HUES6 (cell line): ENCODE measurements around the gene RNF39.
"Not testable (repeated sequence)": the region's sequence is repeated elsewhere in the genome, so short reads cannot be mapped to it uniquely, and the experiment has no call there.

ENCODE experiments used
- H3K27ac ChIP-seq: 2 replicates; pipeline ENCODE4 v1.7.0; 2013; ENCODE audit warnings: low read depth, mild to moderate bottlenecking, low read length, inconsistent platforms
- H3K27me3 ChIP-seq: 2 replicates; pipeline ENCODE4 v1.6.1; 2013; ENCODE audit warnings: low read length; ENCODE audit not compliant: control insufficient read depth, insufficient read depth
- H3K36me3 ChIP-seq: 2 replicates; pipeline ENCODE4 v1.6.1; 2013; ENCODE audit warnings: low read length; ENCODE audit not compliant: control insufficient read depth, insufficient read depth
- H3K4me1 ChIP-seq: 2 replicates; pipeline ENCODE4 v1.6.1; 2013; ENCODE audit warnings: low read length; ENCODE audit not compliant: control insufficient read depth, insufficient read depth
- H3K4me3 ChIP-seq: 2 replicates; pipeline ENCODE4 v1.5.1; 2013; ENCODE audit warnings: low read depth, low read length
- H3K9ac ChIP-seq: one replicate; pipeline ENCODE4 v1.6.1; 2013; ENCODE audit warnings: mild to moderate bottlenecking, low read length
- H3K9me3 ChIP-seq: 2 replicates; pipeline ENCODE4 v1.6.1; 2013; ENCODE audit warnings: low read depth, low read length; ENCODE audit not compliant: control insufficient read depth, insufficient read depth

The RNF39 gene

DNA sequence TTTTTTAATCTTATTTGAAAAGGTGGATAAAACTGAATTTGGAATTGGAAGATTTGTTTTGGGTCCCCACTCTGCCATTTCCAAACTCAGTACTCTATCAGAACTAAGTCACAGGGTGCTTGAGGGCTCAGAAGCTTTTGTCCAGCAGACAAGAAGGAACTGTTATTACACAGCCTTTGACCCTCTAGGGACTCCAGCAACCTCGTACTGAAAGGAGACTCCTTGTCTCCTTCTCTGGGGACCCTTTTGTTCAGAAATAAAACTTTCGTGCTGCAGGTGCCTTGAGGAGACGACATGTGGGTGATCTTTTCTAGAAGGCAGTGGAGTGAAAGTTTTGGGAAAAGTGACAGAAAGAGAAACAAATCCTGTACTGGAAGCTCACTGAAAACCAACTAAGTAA, 21.9 kb downstream of the RNF39 start:
- H3K9ac ChIP-seq: no peak overlapping the region
- H3K27ac ChIP-seq: no peak overlapping the region
- H3K9me3 ChIP-seq: no peaks in the 10 kb centered on the region
- H3K4me3 ChIP-seq: no peak overlapping the region
- peaks cover 12% of the 10 kb centered on the region; the same call in 1 of the 2 replicates for H3K36me3 ChIP-seq
- no peaks in the 10 kb centered on the region for H3K27me3 ChIP-seq
- H3K4me1 ChIP-seq: no peaks in the 10 kb centered on the region

DNA sequence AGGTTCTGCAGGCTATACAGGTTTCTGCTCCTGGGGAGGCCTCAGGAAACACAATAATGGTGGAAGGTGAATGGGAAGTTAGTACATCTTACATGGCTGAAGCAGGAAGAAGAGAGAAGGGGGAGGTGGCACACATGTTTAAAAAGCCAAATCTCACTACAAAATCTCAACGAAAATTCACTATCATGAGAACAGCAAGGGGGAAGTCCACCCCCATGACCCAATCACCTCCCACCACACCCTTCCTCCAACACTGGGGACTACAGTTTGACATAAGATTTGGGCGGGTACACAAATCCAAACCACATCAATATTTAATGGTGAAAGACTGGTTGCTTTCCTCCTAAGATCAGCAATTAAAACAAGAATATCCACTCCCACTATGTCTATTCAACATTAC, 28.3 kb downstream of the RNF39 start:
- Histone ChIP-seq H3K4me1 (no peaks in the 10 kb centered on the region), H3K36me3 (no peaks in the 10 kb centered on the region), H3K27me3 (no peaks in the 10 kb centered on the region), H3K9ac (no peak overlapping the region), H3K4me3 (no peak overlapping the region), H3K27ac (no peak overlapping the region), H3K9me3 (no peaks in the 10 kb centered on the region)

DNA sequence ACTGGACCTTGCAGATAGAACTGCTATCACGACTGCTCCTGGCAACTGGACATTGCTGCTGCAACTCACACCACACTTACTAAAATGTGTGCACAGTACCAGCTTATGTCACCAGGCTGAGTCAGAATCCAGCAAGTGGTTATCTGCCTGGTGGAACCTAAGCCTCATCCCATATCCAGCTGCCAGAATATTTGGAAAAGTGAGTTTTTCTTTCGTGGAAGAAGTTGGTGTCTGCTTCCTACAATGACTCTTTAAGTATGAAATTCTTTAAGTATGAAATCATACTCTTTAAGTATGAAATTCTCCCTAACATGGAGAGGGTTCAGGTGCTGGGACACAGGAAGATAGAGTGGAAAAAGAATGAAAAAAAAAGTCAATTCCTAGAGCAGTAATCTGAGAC, 30.9 kb downstream of the RNF39 start:
- Histone ChIP-seq H3K9me3 (no peaks in the 10 kb centered on the region), H3K36me3 (no peaks in the 10 kb centered on the region), H3K27ac (no peak overlapping the region), H3K4me3 (no peak overlapping the region), H3K27me3 (no peaks in the 10 kb centered on the region), H3K4me1 (no peaks in the 10 kb centered on the region), H3K9ac (no peak overlapping the region)

DNA sequence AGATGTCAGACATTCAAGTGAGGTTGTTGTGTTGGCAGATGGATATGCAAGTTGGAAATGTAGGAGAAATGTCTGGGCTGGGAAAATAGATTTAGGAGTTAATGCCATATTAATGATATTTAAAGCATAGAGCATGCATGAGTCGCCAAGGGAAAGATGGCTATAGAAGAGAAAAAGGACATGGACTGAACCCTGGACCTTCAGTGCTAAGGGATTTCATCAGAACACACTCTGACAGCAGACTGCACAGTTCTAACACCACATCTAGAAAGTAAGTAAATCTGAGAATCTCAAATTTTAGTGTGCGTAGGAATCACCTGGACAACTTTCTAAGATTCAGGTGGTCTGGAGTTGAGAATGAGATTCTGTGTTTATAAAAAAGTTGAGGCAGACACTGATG, 31.8 kb downstream of the RNF39 start:
- no peaks in the 10 kb centered on the region for H3K36me3 ChIP-seq
- no peaks in the 10 kb centered on the region for H3K4me1 ChIP-seq
- no peaks in the 10 kb centered on the region for H3K27me3 ChIP-seq
- no peak overlapping the region for H3K4me3 ChIP-seq
- no peak overlapping the region for H3K9ac ChIP-seq
- no peaks in the 10 kb centered on the region for H3K9me3 ChIP-seq
- H3K27ac ChIP-seq: no peak overlapping the region

DNA sequence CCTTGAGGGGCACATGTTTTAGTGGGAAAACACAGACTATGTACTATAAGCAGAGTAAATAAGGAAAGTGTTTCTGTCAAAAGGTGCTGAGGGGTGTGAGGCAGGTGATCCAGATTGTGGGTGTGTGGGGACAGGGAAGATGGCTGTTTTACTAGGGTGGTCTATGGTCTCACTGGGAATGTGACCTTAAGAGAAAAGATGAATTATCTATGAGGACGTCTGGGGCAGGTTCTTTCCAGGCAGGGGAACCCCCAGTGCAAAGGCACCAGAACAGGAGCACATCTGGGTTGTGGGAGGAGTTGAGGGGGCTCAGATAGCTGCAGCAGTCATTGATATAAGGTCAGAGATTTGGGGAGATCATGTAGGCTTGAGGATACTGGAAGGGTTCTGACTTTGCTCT, 32.7 kb downstream of the RNF39 start:
- H3K4me1 ChIP-seq: no peaks in the 10 kb centered on the region
- no peak overlapping the region for H3K4me3 ChIP-seq
- H3K9me3 ChIP-seq: no peaks in the 10 kb centered on the region
- H3K27me3 ChIP-seq: no peaks in the 10 kb centered on the region
- no peak overlapping the region for H3K9ac ChIP-seq
- no peaks in the 10 kb centered on the region for H3K36me3 ChIP-seq
- H3K27ac ChIP-seq: no peak overlapping the region

DNA sequence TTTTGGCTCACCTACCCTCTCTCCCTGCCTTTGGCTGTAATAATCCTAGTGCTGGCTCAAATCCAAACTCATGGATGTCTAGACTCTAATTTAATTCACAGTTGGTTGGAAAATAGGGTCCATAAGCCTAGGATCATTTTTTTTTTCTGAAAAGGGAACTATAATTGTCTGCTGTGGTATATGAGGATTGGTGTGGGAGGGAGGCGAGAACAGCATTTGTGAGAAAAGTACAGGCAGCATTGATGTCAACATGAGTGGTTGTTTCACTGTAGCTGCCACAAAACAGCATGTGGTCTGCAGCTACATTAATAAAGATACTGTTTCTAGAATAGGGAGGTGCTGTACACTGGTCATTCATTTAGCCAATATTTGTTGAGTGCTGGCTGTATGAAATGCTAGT, 33.1 kb downstream of the RNF39 start:
- Histone ChIP-seq H3K9me3 (no peaks in the 10 kb centered on the region), H3K4me3 (no peak overlapping the region), H3K36me3 (no peaks in the 10 kb centered on the region), H3K27me3 (no peaks in the 10 kb centered on the region), H3K9ac (no peak overlapping the region), H3K27ac (no peak overlapping the region), H3K4me1 (no peaks in the 10 kb centered on the region)

DNA sequence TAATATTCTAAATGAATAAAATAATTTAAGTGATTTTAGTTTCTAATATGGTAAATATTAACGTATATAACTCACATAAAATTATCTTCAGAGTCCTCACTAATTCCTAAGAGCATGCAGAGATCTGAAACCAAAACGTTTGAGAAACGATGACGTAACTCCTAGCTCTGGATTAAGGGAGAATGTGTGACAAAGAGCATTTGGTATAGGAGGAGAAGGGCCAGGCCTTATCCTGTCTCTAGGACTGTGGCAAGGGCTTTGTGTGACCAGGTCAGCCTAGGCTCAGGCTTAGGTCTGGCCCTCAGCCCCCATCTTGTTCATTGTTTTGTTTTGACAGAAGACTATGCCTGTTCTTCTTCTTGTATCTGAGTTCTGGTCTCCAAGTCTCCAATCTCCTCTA, 33.7 kb downstream of the RNF39 start:
- Histone ChIP-seq H3K4me3 (no peak overlapping the region), H3K27me3 (no peaks in the 10 kb centered on the region), H3K27ac (no peak overlapping the region)

DNA sequence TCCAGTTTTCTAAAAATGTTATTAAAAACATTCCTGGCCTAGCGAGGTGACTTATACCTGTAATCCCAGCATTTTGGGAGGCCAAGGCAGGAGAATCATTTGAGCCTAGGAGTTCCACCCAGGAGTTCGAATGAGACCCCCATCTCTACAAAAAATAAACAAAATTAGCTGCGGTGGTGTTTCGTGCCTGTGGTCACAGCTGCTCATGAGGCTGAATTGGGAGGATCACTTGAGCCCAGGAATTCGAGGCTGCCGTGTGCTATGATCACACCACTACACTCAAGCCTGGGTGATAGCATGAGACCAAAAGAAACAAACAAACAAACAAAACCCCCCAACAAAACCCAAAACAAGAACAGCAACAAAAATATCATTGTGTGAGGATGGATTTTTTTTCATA, 34.3 kb downstream of the RNF39 start:
- no peaks in the 10 kb centered on the region for H3K27me3 ChIP-seq
- H3K9me3 ChIP-seq: no peaks in the 10 kb centered on the region
- no peak overlapping the region for H3K9ac ChIP-seq

More for the DNA sequence above, 33.7 kb downstream of the RNF39 start:
- no peaks in the 10 kb centered on the region for H3K4me1 ChIP-seq
- H3K9me3 ChIP-seq: no peaks in the 10 kb centered on the region
- H3K9ac ChIP-seq: no peak overlapping the region
- H3K36me3 ChIP-seq: no peaks in the 10 kb centered on the region

DNA sequence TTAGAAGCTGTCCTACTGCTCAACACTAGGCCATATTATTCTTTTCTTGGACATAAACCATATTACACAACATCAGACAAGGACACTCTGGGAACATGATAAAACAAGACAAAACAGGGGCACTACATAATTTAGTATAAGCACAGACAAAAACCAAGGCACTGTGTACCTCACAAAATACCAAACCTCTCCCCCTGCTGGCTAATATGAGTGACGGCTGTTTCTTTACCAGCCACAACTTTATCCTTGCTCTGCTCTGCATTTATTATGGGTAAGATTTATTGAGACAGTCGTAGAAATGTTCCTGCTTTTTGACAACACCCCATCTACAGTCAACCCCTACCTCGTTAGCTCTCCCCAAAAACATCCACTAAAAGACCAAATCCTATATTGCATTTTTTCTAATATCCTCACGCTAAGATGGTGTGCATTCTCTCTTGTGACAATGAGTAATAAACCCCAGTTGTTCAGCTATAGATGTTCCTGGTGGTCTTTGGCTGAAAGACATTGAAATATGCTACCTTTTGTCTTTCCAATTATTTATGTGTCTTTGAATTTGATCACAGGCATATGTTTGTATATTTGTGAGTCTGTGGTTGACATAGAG, 38.3 kb downstream of the RNF39 start:
- no peaks in the 10 kb centered on the region for H3K4me1 ChIP-seq
- no peak overlapping the region for H3K27ac ChIP-seq
- H3K27me3 ChIP-seq: no peaks in the 10 kb centered on the region
- H3K36me3 ChIP-seq: no peaks in the 10 kb centered on the region
- no peaks in the 10 kb centered on the region for H3K9me3 ChIP-seq
- no peak overlapping the region for H3K4me3 ChIP-seq
- no peak overlapping the region for H3K9ac ChIP-seq

More for the DNA sequence above, 34.3 kb downstream of the RNF39 start:
- no peak overlapping the region for H3K27ac ChIP-seq
- H3K4me1 ChIP-seq: no peaks in the 10 kb centered on the region
- no peaks in the 10 kb centered on the region for H3K36me3 ChIP-seq
- no peak overlapping the region for H3K4me3 ChIP-seq

DNA sequence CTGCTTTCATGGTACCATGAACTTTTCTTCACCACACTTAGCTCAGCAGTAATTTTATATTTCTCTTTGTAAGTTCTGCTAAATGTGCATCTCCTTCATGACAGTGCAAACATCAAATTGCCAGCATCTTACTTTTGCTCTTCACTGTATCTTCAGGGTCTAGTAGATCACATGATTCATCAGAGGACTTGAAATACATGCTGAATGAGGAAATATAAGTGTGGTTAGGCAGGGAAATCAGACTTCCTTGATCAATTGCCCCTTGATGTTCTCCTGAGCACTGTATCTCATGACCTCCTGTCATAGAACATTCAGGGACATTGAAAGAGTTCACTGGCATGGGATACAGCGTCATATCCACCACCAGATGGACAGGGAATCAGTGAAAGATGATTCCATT, 39.8 kb downstream of the RNF39 start:
- H3K9ac ChIP-seq: no peak overlapping the region
- H3K27me3 ChIP-seq: no peaks in the 10 kb centered on the region
- H3K9me3 ChIP-seq: no peaks in the 10 kb centered on the region
- no peaks in the 10 kb centered on the region; the same call in 1 of the 2 replicates for H3K36me3 ChIP-seq
- H3K27ac ChIP-seq: no peak overlapping the region
- H3K4me1 ChIP-seq: no peaks in the 10 kb centered on the region
- no peak overlapping the region for H3K4me3 ChIP-seq

DNA sequence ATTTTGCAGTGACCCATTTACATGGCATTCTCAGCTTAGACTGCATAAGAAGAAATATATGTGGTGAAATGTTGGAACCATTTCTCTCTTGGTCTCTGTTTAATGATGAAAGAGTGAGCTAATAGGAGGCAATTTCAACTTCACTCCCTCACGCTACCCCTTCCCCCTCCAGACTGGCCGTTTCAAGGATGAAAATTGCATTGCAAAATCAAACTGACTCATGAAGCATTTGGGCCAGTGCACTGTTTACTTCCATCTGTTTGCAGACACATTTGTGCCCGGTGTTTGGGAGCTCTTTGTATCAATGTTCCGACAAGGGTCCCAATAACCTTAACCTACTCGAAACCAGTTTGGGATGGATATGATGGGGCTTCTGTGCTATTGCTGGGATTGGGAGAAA, 42.1 kb downstream of the RNF39 start:
- H3K36me3 ChIP-seq, H3K9ac ChIP-seq, H3K9me3 ChIP-seq, H3K27ac ChIP-seq, H3K27me3 ChIP-seq, H3K4me3 ChIP-seq, H3K4me1 ChIP-seq: not testable (repeated sequence)

DNA sequence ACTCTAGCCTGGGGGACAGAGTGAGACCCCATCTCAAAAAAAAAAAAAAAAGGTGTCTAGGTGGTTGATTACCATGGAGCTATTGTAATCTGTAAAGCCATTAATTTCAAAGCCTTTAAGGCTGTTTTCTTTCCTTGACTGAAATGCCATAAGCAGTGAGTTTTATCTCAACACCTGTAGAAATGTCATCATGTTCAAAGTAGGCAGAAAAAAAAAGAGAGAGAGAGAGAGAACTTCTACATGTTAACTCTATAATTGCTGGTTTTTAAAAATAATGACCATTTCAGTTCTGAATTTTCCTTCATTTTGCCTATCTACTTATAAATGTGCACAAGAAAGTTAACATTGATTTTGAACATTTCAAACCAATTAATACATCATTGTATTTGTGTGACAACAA, 44.2 kb downstream of the RNF39 start:
- H3K4me1 ChIP-seq: no peaks in the 10 kb centered on the region

More for the DNA sequence above, 44.2 kb downstream of the RNF39 start:
- Histone ChIP-seq H3K36me3 (no peaks in the 10 kb centered on the region; the same call in 1 of the 2 replicates), H3K27me3 (no peaks in the 10 kb centered on the region), H3K4me3 (no peak overlapping the region), H3K27ac (no peak overlapping the region), H3K9ac (no peak overlapping the region), H3K9me3 (no peaks in the 10 kb centered on the region)
